ENCODE measurements around the gene EGR4.

The EGR4 gene

GRCh38 chr2:73244580-73244979, 48.8 kb downstream of the EGR4 start:
- no peak for DNase-seq

GRCh38 chr2:73243884-73244570, 49.3 kb downstream of the EGR4 start:
- DNase-seq = no peak
